Measurements from ENCODE around the gene UMAD1. TPM values are rescaled to one million over a fixed set of nuclear protein-coding genes. Genes with fewer than 3 reads are reported as not detected.

The UMAD1 gene
- total and polyA plus RNA-seq, 8 donors = 5.0 to 20.8 (median 17.2) TPM

- FAIRE-seq (no peak), DNase-seq (no peak), ATAC-seq (no peak)
- H3K9me3 ChIP-seq = no peaks in the 10 kb centered on the region
- H3K4me1 ChIP-seq = no peaks in the 10 kb centered on the region
- no peaks in the 10 kb centered on the region for H3K27me3 ChIP-seq
- no peak for TF ChIP-seq CTCF (IDR thresholded peaks at IDR 0.05)
- 61% methylated on average over 3 of the region's 3 CpGs for WGBS, 2 donors
- H3K4me3 ChIP-seq = no peak overlapping the region
- no peak overlapping the region for H3K27ac ChIP-seq
- intact Hi-C loops (cut with DNase I) = no loop called here
- H3K36me3 ChIP-seq = no peaks in the 10 kb centered on the region
These were observed 268.1 kb downstream of the UMAD1 start for GRCh38 chr7:7908622-7909145.

GRCh38 chr7:7909376-7909775 lies 268.8 kb downstream of the UMAD1 start:
- TF ChIP-seq CTCF (IDR thresholded peaks at IDR 0.05) = no peak
- no peak for FAIRE-seq
- Histone ChIP-seq H3K4me3 (no peak overlapping the region), H3K27me3 (no peaks in the 10 kb centered on the region), H3K9me3 (no peaks in the 10 kb centered on the region), H3K27ac (no peak overlapping the region), H3K36me3 (no peaks in the 10 kb centered on the region), H3K4me1 (no peaks in the 10 kb centered on the region)
- no peak for DNase-seq
- 66 to 70% methylated on average over 4 of the region's 4 CpGs for WGBS, 2 donors
- no peak for ATAC-seq
- intact Hi-C loops (cut with DNase I) = no loop called here

GRCh38 chr7:7911369-7912123 lies 271.0 kb downstream of the UMAD1 start:
- ATAC-seq = no peak
- intact Hi-C loops (cut with DNase I) = no loop called here
- Histone ChIP-seq H3K27ac (no peak overlapping the region), H3K27me3 (no peaks in the 10 kb centered on the region), H3K4me3 (no peak overlapping the region), H3K4me1 (no peaks in the 10 kb centered on the region), H3K9me3 (no peaks in the 10 kb centered on the region), H3K36me3 (no peaks in the 10 kb centered on the region)
- no peak for TF ChIP-seq CTCF (IDR thresholded peaks at IDR 0.05)
- DNase-seq = no peak
- FAIRE-seq = no peak
- 85 to 92% methylated on average over 4 of the region's 4 CpGs for WGBS, 2 donors

- H3K27ac ChIP-seq = no peak overlapping the region
- ATAC-seq (no peak), FAIRE-seq (no peak), DNase-seq (no peak)
- no peaks in the 10 kb centered on the region for H3K36me3 ChIP-seq
- H3K4me3 ChIP-seq = no peak overlapping the region
- H3K27me3 ChIP-seq = no peaks in the 10 kb centered on the region
- no peak for TF ChIP-seq CTCF (IDR thresholded peaks at IDR 0.05)
- WGBS, 2 donors = 79 to 84% methylated on average over 3 of the region's 3 CpGs
- H3K4me1 ChIP-seq = no peaks in the 10 kb centered on the region
- no peaks in the 10 kb centered on the region for H3K9me3 ChIP-seq
- intact Hi-C loops (cut with DNase I) = no loop called here
These were observed 272.4 kb downstream of the UMAD1 start for GRCh38 chr7:7912937-7913336.

- FAIRE-seq (no peak), ATAC-seq (no peak), DNase-seq (no peak)
- WGBS, 2 donors = 86 to 93% methylated on average over 3 of the region's 3 CpGs
- no peaks in the 10 kb centered on the region for H3K27me3 ChIP-seq
- no peak overlapping the region for H3K27ac ChIP-seq
- H3K4me1 ChIP-seq = no peaks in the 10 kb centered on the region
- intact Hi-C loops (cut with DNase I) = no loop called here
- no peak for TF ChIP-seq CTCF (IDR thresholded peaks at IDR 0.05)
- H3K9me3 ChIP-seq = no peaks in the 10 kb centered on the region
- no peak overlapping the region for H3K4me3 ChIP-seq
- H3K36me3 ChIP-seq = no peaks in the 10 kb centered on the region
These were observed 273.0 kb downstream of the UMAD1 start for GRCh38 chr7:7913504-7913903.
